ENCODE results near the gene OPA1.

Gene OPA1

GRCh38 chr3:193674714-193675113 lies 81.7 kb downstream of the OPA1 start:
- Mint-ChIP-seq H3K9me3 (no peaks in the 10 kb centered on the region), H3K4me1 (ENCODE audit: low read depth in 2 of 2) (no peaks in the 10 kb centered on the region), H3K27ac (no peak overlapping the region), H3K4me3 (no peak overlapping the region), H3K36me3 (ENCODE audit: insufficient read depth) (peaks cover 39% of the 10 kb centered on the region), H3K27me3 (no peaks in the 10 kb centered on the region)
- DNase-seq = no peak
- ATAC-seq (replicated peaks) = no peak

- ATAC-seq (replicated peaks) = no peak
- Mint-ChIP-seq H3K9me3 (no peaks in the 10 kb centered on the region), H3K4me1 (ENCODE audit: low read depth in 2 of 2) (peaks cover 2 to 4% of the 10 kb centered on the region in 2 donors), H3K4me3 (no peak overlapping the region), H3K36me3 (ENCODE audit: insufficient read depth) (peaks cover 22% of the 10 kb centered on the region), H3K27ac (peak overlapping the region in 1 of 2 donors; percentile 36), H3K27me3 (no peaks in the 10 kb centered on the region)
- DNase-seq = no peak
Observed at GRCh38 chr3:193677734-193678133, 84.7 kb downstream of the OPA1 start.

- no peaks in the 10 kb centered on the region for H3K27me3 Mint-ChIP-seq
- H3K4me3 Mint-ChIP-seq = no peak overlapping the region
- ATAC-seq (replicated peaks) (no peak), DNase-seq (no peak)
- H3K4me1 Mint-ChIP-seq (ENCODE audit: low read depth in 2 of 2) = peaks cover 2 to 4% of the 10 kb centered on the region in 2 donors
- no peak overlapping the region for H3K27ac Mint-ChIP-seq
- H3K36me3 Mint-ChIP-seq (ENCODE audit: insufficient read depth) = peaks cover 18% of the 10 kb centered on the region
- no peaks in the 10 kb centered on the region for H3K9me3 Mint-ChIP-seq
Observed at GRCh38 chr3:193680220-193680619, 87.2 kb downstream of the OPA1 start.

GRCh38 chr3:193681631-193682030 lies 88.6 kb downstream of the OPA1 start:
- H3K9me3 Mint-ChIP-seq = no peaks in the 10 kb centered on the region
- H3K4me1 Mint-ChIP-seq (ENCODE audit: low read depth in 2 of 2) = peaks cover 2 to 4% of the 10 kb centered on the region in 2 donors
- no peak overlapping the region for H3K27ac Mint-ChIP-seq
- DNase-seq = no peak
- no peaks in the 10 kb centered on the region for H3K27me3 Mint-ChIP-seq
- peaks cover 7% of the 10 kb centered on the region for H3K36me3 Mint-ChIP-seq (ENCODE audit: insufficient read depth)
- no peak overlapping the region for H3K4me3 Mint-ChIP-seq
- ATAC-seq (replicated peaks) = no peak

GRCh38 chr3:193686665-193687483 lies 93.9 kb downstream of the OPA1 start:
- peaks cover under 1% of the 10 kb centered on the region for H3K36me3 Mint-ChIP-seq (ENCODE audit: insufficient read depth)
- H3K27ac Mint-ChIP-seq = peak overlapping the region; percentile 55 to 57
- DNase-seq (no peak), ATAC-seq (replicated peaks) (no peak)
- no peaks in the 10 kb centered on the region for H3K27me3 Mint-ChIP-seq
- peaks cover 0 to 4% of the 10 kb centered on the region in 2 donors for H3K4me1 Mint-ChIP-seq (ENCODE audit: low read depth in 2 of 2)
- no peak overlapping the region for H3K4me3 Mint-ChIP-seq
- H3K9me3 Mint-ChIP-seq = no peaks in the 10 kb centered on the region

GRCh38 chr3:193688834-193689714 lies 96.1 kb downstream of the OPA1 start:
- Mint-ChIP-seq H3K27ac (peak overlapping the region in 1 of 2 donors; percentile 41), H3K27me3 (no peaks in the 10 kb centered on the region), H3K36me3 (ENCODE audit: insufficient read depth) (peaks cover 9% of the 10 kb centered on the region), H3K9me3 (no peaks in the 10 kb centered on the region), H3K4me3 (no peak overlapping the region), H3K4me1 (ENCODE audit: low read depth in 2 of 2) (peaks cover 0 to 3% of the 10 kb centered on the region in 2 donors)
- no peak for ATAC-seq (replicated peaks)
- DNase-seq = no peak

GRCh38 chr3:193693774-193694173 lies 100.8 kb downstream of the OPA1 start:
- Mint-ChIP-seq H3K27me3 (no peaks in the 10 kb centered on the region), H3K4me1 (ENCODE audit: low read depth in 2 of 2) (no peaks in the 10 kb centered on the region), H3K9me3 (no peaks in the 10 kb centered on the region), H3K27ac (no peak overlapping the region), H3K36me3 (ENCODE audit: insufficient read depth) (peaks cover 20% of the 10 kb centered on the region), H3K4me3 (no peak overlapping the region)
- peak; percentile 37 for ATAC-seq (replicated peaks)
- no peak for DNase-seq

GRCh38 chr3:193701953-193702635 lies 109.1 kb downstream of the OPA1 start:
- Mint-ChIP-seq H3K27me3 (no peaks in the 10 kb centered on the region), H3K36me3 (ENCODE audit: insufficient read depth) (peaks cover 6% of the 10 kb centered on the region), H3K27ac (no peak overlapping the region), H3K4me1 (ENCODE audit: low read depth in 2 of 2) (no peaks in the 10 kb centered on the region), H3K4me3 (no peak overlapping the region), H3K9me3 (no peaks in the 10 kb centered on the region)
- no peak for DNase-seq
- no peak for ATAC-seq (replicated peaks)

GRCh38 chr3:193702967-193703366 lies 110.0 kb downstream of the OPA1 start:
- H3K27me3 Mint-ChIP-seq = no peaks in the 10 kb centered on the region
- H3K27ac Mint-ChIP-seq = peak overlapping the region in 1 of 2 donors; percentile 21
- no peak overlapping the region for H3K4me3 Mint-ChIP-seq
- no peak for ATAC-seq (replicated peaks)
- no peak for DNase-seq
- no peaks in the 10 kb centered on the region for H3K9me3 Mint-ChIP-seq
- no peaks in the 10 kb centered on the region for H3K4me1 Mint-ChIP-seq (ENCODE audit: low read depth in 2 of 2)
- peaks cover 6% of the 10 kb centered on the region for H3K36me3 Mint-ChIP-seq (ENCODE audit: insufficient read depth)

- peaks cover 0 to 4% of the 10 kb centered on the region in 2 donors for H3K4me1 Mint-ChIP-seq (ENCODE audit: low read depth in 2 of 2)
- H3K36me3 Mint-ChIP-seq (ENCODE audit: insufficient read depth) = peaks cover under 1% of the 10 kb centered on the region
- ATAC-seq (replicated peaks) = no peak
- H3K9me3 Mint-ChIP-seq = no peaks in the 10 kb centered on the region
- H3K27me3 Mint-ChIP-seq = no peaks in the 10 kb centered on the region
- H3K4me3 Mint-ChIP-seq = no peak overlapping the region
- H3K27ac Mint-ChIP-seq = no peak overlapping the region
- DNase-seq = no peak
Observed at GRCh38 chr3:193704431-193704830, 111.4 kb downstream of the OPA1 start.

GRCh38 chr3:193708270-193708669 lies 115.3 kb downstream of the OPA1 start:
- Mint-ChIP-seq H3K36me3 (ENCODE audit: insufficient read depth) (no peaks in the 10 kb centered on the region), H3K9me3 (no peaks in the 10 kb centered on the region), H3K27ac (no peak overlapping the region), H3K4me3 (no peak overlapping the region), H3K27me3 (no peaks in the 10 kb centered on the region), H3K4me1 (ENCODE audit: low read depth in 2 of 2) (peaks cover 0 to 4% of the 10 kb centered on the region in 2 donors)
- DNase-seq = no peak
- ATAC-seq (replicated peaks) = no peak

- no peak overlapping the region for H3K27ac Mint-ChIP-seq
- no peaks in the 10 kb centered on the region for H3K36me3 Mint-ChIP-seq (ENCODE audit: insufficient read depth)
- H3K4me1 Mint-ChIP-seq (ENCODE audit: low read depth in 2 of 2) = peaks cover 0 to 4% of the 10 kb centered on the region in 2 donors
- no peak for DNase-seq
- peaks cover 1 to 10% of the 10 kb centered on the region in 2 donors for H3K9me3 Mint-ChIP-seq
- no peaks in the 10 kb centered on the region for H3K27me3 Mint-ChIP-seq
- H3K4me3 Mint-ChIP-seq = no peak overlapping the region
- ATAC-seq (replicated peaks) = no peak
Observed at GRCh38 chr3:193710286-193711165, 117.5 kb downstream of the OPA1 start.

GRCh38 chr3:193711166-193711485 lies 118.1 kb downstream of the OPA1 start:
- ATAC-seq (replicated peaks) = no peak
- H3K9me3 Mint-ChIP-seq = peaks cover 1 to 10% of the 10 kb centered on the region in 2 donors
- H3K4me1 Mint-ChIP-seq (ENCODE audit: low read depth in 2 of 2) = peaks cover 0 to 4% of the 10 kb centered on the region in 2 donors
- no peak overlapping the region for H3K4me3 Mint-ChIP-seq
- no peak overlapping the region for H3K27ac Mint-ChIP-seq
- DNase-seq = no peak
- H3K27me3 Mint-ChIP-seq = no peaks in the 10 kb centered on the region
- no peaks in the 10 kb centered on the region for H3K36me3 Mint-ChIP-seq (ENCODE audit: insufficient read depth)

Measured in effector memory CD8-positive, alpha-beta T cell (primary cell).